ENCODE data around the gene DLL1.

Gene DLL1

GRCh38 chr6:170291271-170292110 is 613 bp upstream of the DLL1 start:
- H3K27me3 Mint-ChIP-seq = peaks cover 99% of the 10 kb centered on the region
- peaks cover 2% of the 10 kb centered on the region for H3K36me3 Mint-ChIP-seq
- H3K27ac Mint-ChIP-seq = no peak overlapping the region
- H3K4me1 Mint-ChIP-seq = peaks cover 49% of the 10 kb centered on the region
- no peaks in the 10 kb centered on the region for H3K9me3 Mint-ChIP-seq
- peak overlapping the region; percentile 62 for H3K4me3 Mint-ChIP-seq
- peak; percentile 50 for DNase-seq
- CTCF ChIA-PET = interaction anchor here (0.7 to 3.4 kb wide), 5 partner anchors 9 to 501 kb away, joined by 3 to 20 read pairs (median 3); no protein-coding TSS in a partner anchor

- no peak overlapping the region for H3K27ac Mint-ChIP-seq
- peaks cover 44% of the 10 kb centered on the region for H3K4me1 Mint-ChIP-seq
- H3K9me3 Mint-ChIP-seq = no peaks in the 10 kb centered on the region
- H3K27me3 Mint-ChIP-seq = peaks cover 97% of the 10 kb centered on the region
- H3K4me3 Mint-ChIP-seq = peak overlapping the region; percentile 78
- peaks cover 2% of the 10 kb centered on the region for H3K36me3 Mint-ChIP-seq
- CTCF ChIA-PET = no interaction called here
- no peak for DNase-seq
These were observed 955 bp downstream of the DLL1 start for GRCh38 chr6:170289951-170290295.

GRCh38 chr6:170289180-170289931 is 1.5 kb downstream of the DLL1 start:
- no peaks in the 10 kb centered on the region for H3K9me3 Mint-ChIP-seq
- peaks cover 2% of the 10 kb centered on the region for H3K36me3 Mint-ChIP-seq
- peaks cover 95% of the 10 kb centered on the region for H3K27me3 Mint-ChIP-seq
- H3K4me1 Mint-ChIP-seq = peaks cover 39% of the 10 kb centered on the region
- DNase-seq = peak; percentile 48
- peak overlapping the region; percentile 75 for H3K4me3 Mint-ChIP-seq
- CTCF ChIA-PET = no interaction called here
- H3K27ac Mint-ChIP-seq = peak overlapping the region; percentile 1

- H3K4me3 Mint-ChIP-seq = peak overlapping the region; percentile 75
- peaks cover 90% of the 10 kb centered on the region for H3K27me3 Mint-ChIP-seq
- peak overlapping the region; percentile 1 for H3K27ac Mint-ChIP-seq
- no peaks in the 10 kb centered on the region for H3K9me3 Mint-ChIP-seq
- H3K36me3 Mint-ChIP-seq = peaks cover 2% of the 10 kb centered on the region
- peaks cover 36% of the 10 kb centered on the region for H3K4me1 Mint-ChIP-seq
- CTCF ChIA-PET = no interaction called here
- no peak for DNase-seq
These were observed 2.1 kb downstream of the DLL1 start for GRCh38 chr6:170288852-170289179.

- H3K36me3 Mint-ChIP-seq = peaks cover 2% of the 10 kb centered on the region
- H3K9me3 Mint-ChIP-seq = no peaks in the 10 kb centered on the region
- CTCF ChIA-PET = no interaction called here
- DNase-seq = no peak
- peaks cover 30% of the 10 kb centered on the region for H3K4me1 Mint-ChIP-seq
- H3K4me3 Mint-ChIP-seq = peak overlapping the region; percentile 22
- H3K27ac Mint-ChIP-seq = no peak overlapping the region
- peaks cover 83% of the 10 kb centered on the region for H3K27me3 Mint-ChIP-seq
These were observed 2.7 kb downstream of the DLL1 start for GRCh38 chr6:170288091-170288631.

GRCh38 chr6:170287371-170287876 is 3.5 kb downstream of the DLL1 start:
- peaks cover 76% of the 10 kb centered on the region for H3K27me3 Mint-ChIP-seq
- H3K36me3 Mint-ChIP-seq = peaks cover 2% of the 10 kb centered on the region
- H3K4me1 Mint-ChIP-seq = peaks cover 22% of the 10 kb centered on the region
- H3K27ac Mint-ChIP-seq = no peak overlapping the region
- H3K9me3 Mint-ChIP-seq = no peaks in the 10 kb centered on the region
- DNase-seq = no peak
- CTCF ChIA-PET = no interaction called here
- H3K4me3 Mint-ChIP-seq = no peak overlapping the region

- CTCF ChIA-PET = no interaction called here
These were observed 4.0 kb downstream of the DLL1 start for GRCh38 chr6:170286934-170287265.

GRCh38 chr6:170286246-170286933 is 4.5 kb downstream of the DLL1 start:
- Mint-ChIP-seq H3K27ac (no peak overlapping the region), H3K27me3 (peaks cover 71% of the 10 kb centered on the region), H3K4me1 (peaks cover 14% of the 10 kb centered on the region), H3K36me3 (peaks cover 2% of the 10 kb centered on the region), H3K4me3 (no peak overlapping the region), H3K9me3 (no peaks in the 10 kb centered on the region)
- CTCF ChIA-PET = interaction anchor here (0.9 kb wide), 1 partner anchor 50 kb away, joined by 3 read pairs; no protein-coding TSS in a partner anchor
- DNase-seq = no peak

More at GRCh38 chr6:170286934-170287265, 4.0 kb downstream of the DLL1 start:
- peaks cover 17% of the 10 kb centered on the region for H3K4me1 Mint-ChIP-seq
- no peak overlapping the region for H3K27ac Mint-ChIP-seq
- peaks cover 2% of the 10 kb centered on the region for H3K36me3 Mint-ChIP-seq
- H3K27me3 Mint-ChIP-seq = peaks cover 71% of the 10 kb centered on the region
- no peak for DNase-seq
- no peaks in the 10 kb centered on the region for H3K9me3 Mint-ChIP-seq
- no peak overlapping the region for H3K4me3 Mint-ChIP-seq

- Mint-ChIP-seq H3K27ac (no peak overlapping the region), H3K27me3 (peaks cover 69% of the 10 kb centered on the region), H3K36me3 (peaks cover 2% of the 10 kb centered on the region), H3K4me1 (peaks cover 14% of the 10 kb centered on the region), H3K9me3 (no peaks in the 10 kb centered on the region), H3K4me3 (no peak overlapping the region)
- CTCF ChIA-PET = interaction anchor here (0.9 to 1.5 kb wide), 2 partner anchors 51 to 454 kb away, joined by 3 read pairs; no protein-coding TSS in a partner anchor
- DNase-seq = no peak
These were observed 5.4 kb downstream of the DLL1 start for GRCh38 chr6:170285482-170285881.

- peaks cover 69% of the 10 kb centered on the region for H3K27me3 Mint-ChIP-seq
- CTCF ChIA-PET = interaction anchor here (0.9 to 1.5 kb wide), 2 partner anchors 51 to 453 kb away, joined by 3 read pairs; no protein-coding TSS in a partner anchor
- no peak overlapping the region for H3K4me3 Mint-ChIP-seq
- H3K4me1 Mint-ChIP-seq = peaks cover 10% of the 10 kb centered on the region
- no peak for DNase-seq
- H3K36me3 Mint-ChIP-seq = no peaks in the 10 kb centered on the region
- no peak overlapping the region for H3K27ac Mint-ChIP-seq
- H3K9me3 Mint-ChIP-seq = no peaks in the 10 kb centered on the region
These were observed 5.9 kb downstream of the DLL1 start for GRCh38 chr6:170284866-170285469.

- CTCF ChIA-PET = interaction anchor here (1.5 kb wide), 1 partner anchor 453 kb away, joined by 3 read pairs; no protein-coding TSS in a partner anchor
- no peak overlapping the region for H3K27ac Mint-ChIP-seq
- H3K9me3 Mint-ChIP-seq = no peaks in the 10 kb centered on the region
- H3K4me1 Mint-ChIP-seq = peaks cover 17% of the 10 kb centered on the region
- DNase-seq = peak; percentile 17
- H3K36me3 Mint-ChIP-seq = no peaks in the 10 kb centered on the region
- H3K4me3 Mint-ChIP-seq = no peak overlapping the region
- H3K27me3 Mint-ChIP-seq = peaks cover 64% of the 10 kb centered on the region
These were observed 6.6 kb downstream of the DLL1 start for GRCh38 chr6:170284126-170284773.

- Mint-ChIP-seq H3K27ac (no peak overlapping the region), H3K36me3 (no peaks in the 10 kb centered on the region), H3K4me1 (peaks cover 19% of the 10 kb centered on the region), H3K27me3 (peaks cover 64% of the 10 kb centered on the region), H3K4me3 (no peak overlapping the region), H3K9me3 (no peaks in the 10 kb centered on the region)
- DNase-seq = no peak
- CTCF ChIA-PET = no interaction called here
These were observed 7.4 kb downstream of the DLL1 start for GRCh38 chr6:170283212-170284081.
